Endothelial cell of umbilical vein (primary cell): ENCODE results near the gene HCFC2. TPM values are rescaled to one million over a fixed set of nuclear protein-coding genes. Genes with fewer than 3 reads are reported as not detected.

ENCODE experiments used
- BruUV-seq: library from RNA; stranded (reverse); fragments of 400-500 nt; replicated peaks from 2 replicates; lab custom pipeline; 2021; lab: Mats Ljungman, UMichigan
- CTCF ChIA-PET: fragments of 300-600, 350-600 bp; sonication (Branson Sonifier 250); formaldehyde crosslinking; loops from one replicate; lab custom pipeline; 2021; ENCODE audit warnings: antibody characterized with exemption, inconsistent platforms; lab: Charles Lee
- POLR2A ChIA-PET: fragments of 300-600, 350-600 bp; sonication (Branson Sonifier 250); formaldehyde crosslinking; loops from one replicate; lab custom pipeline; 2021; ENCODE audit warnings: antibody characterized with exemption, inconsistent platforms; lab: Charles Lee
- DNase-seq: peaks from one replicate; pipeline ENCODE4 v3.0.0-alpha.2; 2011; ENCODE audit warnings: low read depth, low spot score
- FAIRE-seq: peaks from 2 replicates; lab custom pipeline; 2011; peaks lifted over from hg19 to GRCh38; lab: Jason Lieb, UNC
- H2AFZ ChIP-seq: 2 replicates; pipeline ENCODE4 v1.6.0; 2012; ENCODE audit warnings: low read depth, low read length, control low read depth, inconsistent platforms
- H3K27ac ChIP-seq: 2 replicates; pipeline ENCODE4 v1.5.1; 2011; ENCODE audit warnings: low read depth, mild to moderate bottlenecking, control low read depth, low read length, moderate library complexity; ENCODE audit not compliant: insufficient read depth
- H3K27me3 ChIP-seq, 2 experiments: 2 replicates each; pipeline versions ENCODE4 v1.6.0 to v1.6.1; 2011; ENCODE audit warnings: low read length in 2 of 2, mixed read lengths in 1 of 2; ENCODE audit not compliant: control insufficient read depth in 2 of 2, insufficient read depth in 2 of 2
- H3K36me3 ChIP-seq, 2 experiments: 2 replicates in 1 of 2; 3 replicates in 1 of 2; pipeline ENCODE4 v1.5.1; 2011; ENCODE audit warnings: low read length in 2 of 2, mild to moderate bottlenecking in 1 of 2, moderate library complexity in 1 of 2; ENCODE audit not compliant: control insufficient read depth in 2 of 2, insufficient read depth in 2 of 2; ENCODE audit errors: extremely low read depth in 1 of 2
- H3K4me1 ChIP-seq: 3 replicates; pipeline ENCODE4 v1.5.1; 2011; ENCODE audit warnings: mild to moderate bottlenecking, low read length; ENCODE audit not compliant: control insufficient read depth, insufficient read depth; ENCODE audit errors: extremely low read depth
- H3K4me2 ChIP-seq: 2 replicates; pipeline ENCODE4 v1.6.1; 2011; ENCODE audit warnings: low read length, control low read depth, mixed read lengths; ENCODE audit not compliant: insufficient read depth
- H3K4me3 ChIP-seq, 3 experiments: fragments of 200-600 bp in 1 of 3; sonication (generic), shearing (Covaris generic) in 1 of 3; replicated peaks in 1 of 3; 2 replicates each; pipeline ENCODE4 v1.5.1; 2011 to 2016; ENCODE audit warnings: control low read depth in 3 of 3, low read length in 3 of 3, mild to moderate bottlenecking in 2 of 3, inconsistent platforms in 1 of 3, low read depth in 1 of 3, moderate library complexity in 1 of 3; ENCODE audit not compliant: insufficient read depth in 1 of 3
- H3K79me2 ChIP-seq: 2 replicates; pipeline ENCODE4 v1.6.0; 2012; ENCODE audit warnings: low read length, inconsistent platforms; ENCODE audit not compliant: control insufficient read depth, insufficient read depth
- H3K9ac ChIP-seq: replicated peaks from 2 replicates; pipeline ENCODE3; 2011; ENCODE audit warnings: low read length, control low read depth; ENCODE audit not compliant: insufficient read depth; ENCODE audit errors: extremely low read depth
- H3K9me1 ChIP-seq: replicated peaks from 3 replicates; pipeline ENCODE4 v1.6.0; 2011; ENCODE audit warnings: mild to moderate bottlenecking, low read length; ENCODE audit not compliant: control insufficient read depth, insufficient read depth; ENCODE audit errors: extremely low read depth
- H3K9me3 ChIP-seq: replicated peaks from 2 replicates; pipeline ENCODE4 v1.5.1; 2012; ENCODE audit warnings: low read length, inconsistent platforms; ENCODE audit not compliant: control insufficient read depth, insufficient read depth
- H4K20me1 ChIP-seq: replicated peaks from 2 replicates; pipeline ENCODE3; 2011; ENCODE audit warnings: mild to moderate bottlenecking, low read length; ENCODE audit not compliant: control insufficient read depth, insufficient read depth; ENCODE audit errors: extremely low read depth
- EZH2 ChIP-seq: IDR thresholded peaks from 2 replicates; pipeline ENCODE4 v1.6.1; 2012; ENCODE audit warnings: borderline replicate concordance, low read depth, mild to moderate bottlenecking, moderate library complexity, low read length, inconsistent platforms; ENCODE audit not compliant: severe bottlenecking
- FOS ChIP-seq: IDR thresholded peaks from 2 replicates; pipeline ENCODE4 v1.6.1; 2011; ENCODE audit warnings: mild to moderate bottlenecking, low read length, moderate library complexity, borderline replicate concordance; ENCODE audit not compliant: insufficient read depth
- GATA2 ChIP-seq: IDR thresholded peaks from 2 replicates; pipeline ENCODE4 v1.7.0; 2011; ENCODE audit warnings: low read depth, mild to moderate bottlenecking, moderate library complexity, mixed read lengths, low read length; ENCODE audit not compliant: insufficient read length, insufficient read depth
- JUN ChIP-seq: IDR thresholded peaks from 2 replicates; pipeline ENCODE4 v1.6.1; 2011; ENCODE audit warnings: borderline replicate concordance, low read depth; ENCODE audit not compliant: insufficient read length, insufficient read depth
- MYC ChIP-seq: IDR thresholded peaks from one replicate; pipeline ENCODE4 v1.6.1; 2011; ENCODE audit warnings: mild to moderate bottlenecking, low read depth, low read length
- POLR2A ChIP-seq: IDR thresholded peaks from 2 replicates; pipeline ENCODE4 v1.6.1; 2012; ENCODE audit warnings: low read depth, mild to moderate bottlenecking, control low read depth, low read length
- POLR2AphosphoS5 ChIP-seq: IDR thresholded peaks from 2 replicates; pipeline ENCODE4 v1.6.1; 2012; ENCODE audit warnings: low read depth, mild to moderate bottlenecking, control low read depth, low read length, moderate library complexity; ENCODE audit not compliant: insufficient read depth
- dilution Hi-C: fragments of 300-500 bp; cut with MboI; formaldehyde crosslinking; loops from one replicate; pipeline ENCODE4 v1.15.0; 2019; ENCODE audit warnings: low sequenced_read_pairs; ENCODE audit not compliant: extremely low pct_ligation_motif_present
- intact Hi-C: fragments of 100-400 bp; cut with micrococcal nuclease; formaldehyde crosslinking; loops from one replicate; pipeline ENCODE4 v1.10.0; 2022
- polyA plus RNA-seq, 4 experiments: library from polyadenylated mRNA; depleted of rRNA in 3 of 4; stranded (reverse) in 3 of 4; unstranded in 1 of 4; fragments of >200 nt; gene quantifications; 2 replicates each; pipeline versions ENCODE4 v1.2.1 to v1.2.3, GENCODE V29; 2011 to 2012; ENCODE audit warnings: missing spikeins in 1 of 4
- total RNA-seq: library from RNA; stranded (reverse); gene quantifications from 2 replicates; pipeline ENCODE4 v1.2.3, GENCODE V29; 2021
- TF ChIP-seq, protein P1 (sequence below), 2 donors: IDR thresholded peaks; 1 replicate in 1 of 2; 2 replicates in 1 of 2; pipeline ENCODE4 v1.5.1; 2011; ENCODE audit warnings: low read length in 2 of 2, mild to moderate bottlenecking in 2 of 2, moderate library complexity in 2 of 2, control low read depth in 1 of 2, inconsistent platforms in 1 of 2, low read depth in 1 of 2; ENCODE audit not compliant: insufficient read depth in 1 of 2; ENCODE audit errors: extremely low read depth in 1 of 2
- TF ChIP-seq, protein P2 (sequence below): IDR thresholded peaks from 2 replicates; pipeline ENCODE4 v1.6.1; 2011; ENCODE audit not compliant: insufficient read depth, insufficient read length

HCFC2 gene
- total and polyA plus RNA-seq, 2 donors (not counting 3 experiments of a cell fraction or from before 2014, with no cell fraction given): 6.0 to 15.6 TPM

DNA sequence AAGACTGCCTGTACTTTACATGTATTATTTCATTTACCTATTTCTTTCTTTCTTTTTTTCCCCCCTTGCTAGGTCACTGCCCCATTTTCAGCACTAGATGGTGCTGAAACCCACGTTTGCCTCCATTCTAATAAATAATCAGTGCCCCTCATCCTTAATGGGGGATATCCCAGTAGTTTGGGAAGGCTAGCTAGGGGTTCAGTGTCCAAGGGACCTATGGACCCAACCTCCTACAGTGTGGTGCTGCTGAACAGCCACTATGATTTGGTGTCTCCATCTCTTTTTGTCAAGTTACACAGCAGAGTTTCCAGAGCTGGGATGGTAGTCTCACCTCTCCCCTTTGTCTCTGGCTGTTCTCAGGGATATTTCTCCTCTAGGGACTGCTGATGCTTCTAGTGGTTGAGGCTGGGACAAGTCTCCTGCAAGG, 6.5 kb upstream of the HCFC2 start:
- TF ChIP-seq, protein P1, sequence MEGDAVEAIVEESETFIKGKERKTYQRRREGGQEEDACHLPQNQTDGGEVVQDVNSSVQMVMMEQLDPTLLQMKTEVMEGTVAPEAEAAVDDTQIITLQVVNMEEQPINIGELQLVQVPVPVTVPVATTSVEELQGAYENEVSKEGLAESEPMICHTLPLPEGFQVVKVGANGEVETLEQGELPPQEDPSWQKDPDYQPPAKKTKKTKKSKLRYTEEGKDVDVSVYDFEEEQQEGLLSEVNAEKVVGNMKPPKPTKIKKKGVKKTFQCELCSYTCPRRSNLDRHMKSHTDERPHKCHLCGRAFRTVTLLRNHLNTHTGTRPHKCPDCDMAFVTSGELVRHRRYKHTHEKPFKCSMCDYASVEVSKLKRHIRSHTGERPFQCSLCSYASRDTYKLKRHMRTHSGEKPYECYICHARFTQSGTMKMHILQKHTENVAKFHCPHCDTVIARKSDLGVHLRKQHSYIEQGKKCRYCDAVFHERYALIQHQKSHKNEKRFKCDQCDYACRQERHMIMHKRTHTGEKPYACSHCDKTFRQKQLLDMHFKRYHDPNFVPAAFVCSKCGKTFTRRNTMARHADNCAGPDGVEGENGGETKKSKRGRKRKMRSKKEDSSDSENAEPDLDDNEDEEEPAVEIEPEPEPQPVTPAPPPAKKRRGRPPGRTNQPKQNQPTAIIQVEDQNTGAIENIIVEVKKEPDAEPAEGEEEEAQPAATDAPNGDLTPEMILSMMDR (IDR thresholded peaks at IDR 0.05; ENCODE audit: extremely low read depth in 1 of 2, insufficient read depth in 1 of 2, low read depth in 1 of 2, low read length in 2 of 2): peak; percentile 58 to 62
- TF ChIP-seq MYC: no peak
- no peak for TF ChIP-seq FOS
- no peak for TF ChIP-seq EZH2
- Histone ChIP-seq H4K20me1 (no peaks in the 10 kb centered on the region), H3K36me3 (no peaks in the 10 kb centered on the region), H3K4me2 (no peak overlapping the region), H3K79me2 (no peaks in the 10 kb centered on the region), H3K9ac (no peak overlapping the region), H3K27ac (no peak overlapping the region), H2AFZ (no peak overlapping the region), H3K9me1 (no peaks in the 10 kb centered on the region), H3K4me1 (no peaks in the 10 kb centered on the region), H3K27me3 (peaks cover 10 to 19% of the 10 kb centered on the region in 2 experiments), H3K9me3 (no peaks in the 10 kb centered on the region), H3K4me3 (no peak overlapping the region)
- peak; percentile 59 for FAIRE-seq
- peak; percentile 53 for DNase-seq
- CTCF ChIA-PET: interaction anchor here (0.7 to 5.9 kb wide), 5 partner anchors 10 to 51 kb away, joined by 3 to 106 read pairs (median 3); no protein-coding TSS in a partner anchor
- BruUV-seq: no TSS peak
- POLR2A ChIA-PET: no interaction called here
- intact Hi-C loops (loop anchor here (1.0 to 2.0 kb wide), 2 partner anchors 52 to 177 kb away; no protein-coding TSS in a partner anchor), dilution Hi-C loops (no loop called here)

GRCh38 chr12:104058802-104059201, 5.5 kb upstream of the HCFC2 start:
- CTCF ChIA-PET: interaction anchor here (1.0 to 5.9 kb wide), 5 partner anchors 9 to 50 kb away, joined by 3 to 106 read pairs (median 5); partner anchors contain the start of gene GLT8D2
- no TSS peak for BruUV-seq
- dilution Hi-C loops: no loop called here
- POLR2A ChIA-PET: no interaction called here
- no peak for DNase-seq
- no peak overlapping the region for H3K27ac ChIP-seq
- intact Hi-C loops: no loop called here
- no peak overlapping the region for H3K9ac ChIP-seq
- TF ChIP-seq GATA2 (no peak), JUN (no peak), POLR2AphosphoS5 (no peak), POLR2A (no peak)
- TF ChIP-seq, protein P2, sequence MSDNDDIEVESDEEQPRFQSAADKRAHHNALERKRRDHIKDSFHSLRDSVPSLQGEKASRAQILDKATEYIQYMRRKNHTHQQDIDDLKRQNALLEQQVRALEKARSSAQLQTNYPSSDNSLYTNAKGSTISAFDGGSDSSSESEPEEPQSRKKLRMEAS: no peak
- no peak for FAIRE-seq
- peaks cover 8 to 19% of the 10 kb centered on the region in 2 experiments for H3K27me3 ChIP-seq
- no peaks in the 10 kb centered on the region for H3K9me1 ChIP-seq
- no peak overlapping the region for H3K4me3 ChIP-seq
- H4K20me1 ChIP-seq: no peaks in the 10 kb centered on the region
- no peaks in the 10 kb centered on the region for H3K36me3 ChIP-seq
- no peaks in the 10 kb centered on the region for H3K9me3 ChIP-seq
- no peak overlapping the region for H3K4me2 ChIP-seq
- H3K79me2 ChIP-seq: no peaks in the 10 kb centered on the region
- peaks cover 3% of the 10 kb centered on the region for H3K4me1 ChIP-seq
- H2AFZ ChIP-seq: no peak overlapping the region
